Mesenteric fat pad (tissue), 1 donor: ENCODE results near the gene STAM2. TPM values are rescaled to one million over a fixed set of nuclear protein-coding genes. Genes with fewer than 3 reads are reported as not detected.
"Not testable (repeated sequence)": the region's sequence is repeated elsewhere in the genome, so short reads cannot be mapped to it uniquely, and the experiment has no call there.

Experiments used
- DNase-seq: peaks from one replicate; pipeline ENCODE4 v3.0.0-alpha.2; 2020; ENCODE audit warnings: low spot score
- total RNA-seq: library from RNA; stranded (reverse); fragmentation: NEBNext Ultra II Directional; extraction: Animal tissue kit (Norgen Biotek cat#: 25700); gene quantifications from one replicate; pipeline ENCODE4 v1.2.1, GENCODE V29; 2021
- donor health status: DM: yes; HTN: yes; CAD: no.

The STAM2 gene
- total RNA-seq, 1 donor from 2014 or later, result 31.4 TPM

DNA sequence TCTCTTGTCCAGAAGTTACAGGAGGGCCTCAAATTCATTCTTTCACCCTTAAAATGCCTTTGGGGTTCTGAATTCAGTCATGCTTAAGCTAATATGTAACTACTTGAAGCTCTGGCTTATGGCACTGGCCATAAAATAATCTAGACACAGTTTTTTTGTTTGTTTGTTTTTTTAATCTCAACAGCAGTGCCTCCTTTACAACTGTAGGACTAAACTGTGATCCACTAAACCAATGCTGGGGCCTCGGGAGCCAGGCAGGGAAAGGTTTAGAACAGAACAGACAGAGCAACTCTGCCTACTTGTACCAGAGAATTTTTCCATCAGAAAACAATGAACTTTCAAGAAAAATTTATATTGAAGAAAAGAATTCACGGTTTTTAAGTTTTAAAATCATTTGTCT, 1.7 kb downstream of the STAM2 start:
- DNase-seq, result no peak

DNA sequence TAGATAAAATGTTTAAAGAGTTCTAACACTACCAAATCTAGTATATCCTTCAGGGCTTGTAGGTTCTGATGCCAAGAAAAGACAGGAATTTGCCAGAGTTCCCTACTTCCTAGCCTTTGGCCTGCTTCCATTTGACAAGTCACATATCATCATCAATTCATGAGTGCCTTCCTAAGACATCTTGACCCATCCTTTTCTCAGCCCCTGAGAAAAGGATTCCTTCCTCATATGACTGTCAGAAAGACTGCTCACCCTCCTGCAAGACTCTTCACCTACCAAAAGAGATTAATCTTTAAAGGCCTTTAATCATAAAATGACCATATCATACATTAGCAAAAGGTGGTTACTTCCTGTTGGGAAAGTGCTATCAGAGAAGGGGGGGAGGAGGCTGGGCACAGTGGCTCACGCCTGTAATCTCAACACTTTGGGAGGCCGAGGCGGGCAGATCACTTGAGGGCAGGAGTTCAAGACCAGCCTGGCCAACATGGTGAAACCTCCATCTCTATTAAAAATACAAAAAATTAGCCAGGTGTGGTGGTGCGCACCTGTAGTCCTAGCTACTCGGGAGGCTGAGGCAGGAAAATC, 3.3 kb downstream of the STAM2 start:
- not testable (repeated sequence) for DNase-seq

DNA sequence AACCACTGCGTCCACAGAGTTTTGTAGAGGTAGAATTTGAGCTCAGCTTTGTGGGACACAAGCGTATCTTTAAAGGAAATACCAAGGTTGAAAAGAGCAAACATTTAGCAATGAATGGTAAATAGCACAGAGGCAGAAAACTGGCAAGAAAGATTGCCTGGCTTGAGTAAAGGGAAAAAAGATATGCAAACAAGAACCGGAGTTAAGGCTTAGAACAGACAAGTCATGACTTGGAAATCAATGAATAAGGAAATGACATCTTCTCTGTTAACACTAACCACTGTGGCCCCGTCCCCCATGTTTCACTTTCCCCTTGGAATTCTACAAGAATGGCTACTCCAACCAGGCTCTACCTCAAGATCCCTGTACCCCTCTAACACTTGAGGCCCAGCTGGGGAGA, 3.8 kb downstream of the STAM2 start:
- no peak for DNase-seq

DNA sequence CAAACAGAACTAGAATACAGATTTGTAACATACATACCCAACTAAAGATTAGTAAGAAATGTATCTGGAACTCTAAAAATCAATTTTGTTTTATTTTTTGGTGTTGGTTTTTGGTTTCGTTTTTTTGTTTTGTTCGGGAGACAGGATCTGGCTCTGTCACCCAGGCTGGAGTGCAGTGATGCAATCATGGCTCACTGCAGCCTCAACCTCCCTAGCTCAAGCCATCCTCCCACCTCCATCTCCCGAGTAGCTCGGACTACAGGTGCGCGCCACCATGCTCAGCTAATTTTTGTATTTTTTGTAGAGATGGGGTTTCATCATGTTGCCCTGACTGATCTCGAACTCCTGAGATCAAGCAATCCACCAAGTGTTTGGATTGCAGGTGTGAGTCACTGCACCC, 6.4 kb downstream of the STAM2 start:
- DNase-seq, result not testable (repeated sequence)

DNA sequence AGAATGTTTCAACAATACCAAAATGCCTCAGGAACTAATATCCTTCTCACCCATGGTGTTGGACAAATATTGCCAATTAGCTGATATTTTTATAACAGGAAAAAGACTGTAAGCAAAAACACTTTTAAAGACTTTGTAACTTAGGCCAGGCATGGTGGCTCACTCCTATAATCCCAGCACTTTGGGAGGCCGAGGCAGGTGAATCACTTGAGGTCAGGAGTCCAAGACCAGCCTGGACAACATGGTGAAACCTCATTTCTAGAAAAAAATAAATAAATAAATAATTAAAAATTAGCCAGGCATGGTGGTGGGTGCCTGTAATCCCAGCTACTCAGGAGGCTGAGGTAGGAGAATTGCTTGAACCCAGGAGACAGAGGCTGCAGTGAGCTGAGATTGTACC, 8.1 kb downstream of the STAM2 start:
- DNase-seq, result not testable (repeated sequence)

DNA sequence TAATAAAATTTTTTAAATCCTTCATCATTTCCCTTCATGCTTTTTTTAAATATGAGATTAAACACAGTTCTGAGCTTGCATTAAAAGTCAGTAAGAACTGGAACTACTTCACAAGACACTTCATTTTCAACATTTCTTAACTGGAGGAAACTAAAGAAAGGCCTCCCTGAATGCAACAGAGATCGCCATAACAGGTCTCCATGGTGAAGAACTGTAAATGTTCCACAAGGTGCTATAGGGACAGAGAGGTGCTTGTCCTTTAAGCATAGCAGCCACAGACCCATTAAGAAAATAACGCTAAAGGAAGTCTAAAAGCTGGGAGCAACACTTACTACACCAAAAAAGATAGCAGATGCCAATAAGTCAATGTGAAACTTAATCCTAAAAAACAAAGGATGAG, 8.5 kb downstream of the STAM2 start:
- no peak for DNase-seq

DNA sequence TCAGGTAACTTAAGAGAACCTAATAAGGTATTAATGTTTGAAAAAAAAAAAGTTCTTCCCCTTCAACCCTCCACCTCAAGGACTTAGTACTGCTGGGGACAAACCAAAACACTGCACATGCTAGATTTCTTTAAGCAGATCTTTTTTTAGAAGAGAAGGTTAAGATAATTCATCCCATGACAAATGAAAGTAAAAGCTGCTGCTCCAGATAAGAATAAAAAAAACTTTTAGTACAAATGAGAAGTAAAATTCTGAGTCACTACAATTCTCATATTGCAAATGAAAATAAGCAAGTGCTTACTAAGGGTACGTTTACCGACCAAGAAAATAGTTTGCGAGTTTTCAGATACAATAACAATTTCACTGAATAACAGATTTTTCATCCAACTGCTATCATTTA, 8.9 kb downstream of the STAM2 start:
- no peak for DNase-seq

DNA sequence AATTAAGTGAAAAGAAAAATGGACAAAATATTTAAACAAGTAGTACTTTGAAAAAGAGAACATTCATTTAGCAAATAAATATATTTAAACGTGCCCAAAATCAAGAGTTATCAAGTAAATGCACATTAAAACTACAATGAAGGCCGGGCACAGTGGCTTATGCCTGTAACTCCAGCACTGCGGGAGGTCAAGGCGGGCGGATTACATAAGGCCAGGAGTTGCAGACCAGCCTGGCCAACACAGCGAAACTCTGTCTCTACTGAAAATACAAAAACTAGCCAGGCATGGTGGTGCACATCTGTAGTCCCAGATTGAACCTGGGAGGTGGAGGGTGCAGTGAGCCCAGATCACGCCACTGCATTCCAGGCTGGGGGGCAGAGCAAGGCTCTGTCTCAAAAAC, 9.8 kb downstream of the STAM2 start:
- no peak for DNase-seq

DNA sequence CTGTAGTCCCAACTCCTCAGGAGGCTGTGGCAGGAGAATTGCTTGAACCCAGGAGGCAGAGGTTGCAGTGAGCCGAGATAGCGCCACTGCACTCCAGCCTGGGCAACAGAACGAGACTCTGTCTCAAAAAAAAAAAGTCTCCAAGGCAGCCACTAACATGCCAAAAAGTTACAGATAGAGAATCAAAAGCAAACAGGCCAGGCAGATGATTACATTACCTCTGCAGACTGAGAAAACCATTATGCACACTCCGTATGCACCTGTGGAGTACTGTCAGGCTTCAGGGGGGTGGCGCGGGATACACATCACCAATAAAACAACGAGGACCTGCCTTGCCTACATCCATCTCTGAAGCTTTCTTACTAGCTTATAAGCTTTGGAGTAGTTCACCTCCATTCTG, 10.3 kb downstream of the STAM2 start:
- no peak for DNase-seq

DNA sequence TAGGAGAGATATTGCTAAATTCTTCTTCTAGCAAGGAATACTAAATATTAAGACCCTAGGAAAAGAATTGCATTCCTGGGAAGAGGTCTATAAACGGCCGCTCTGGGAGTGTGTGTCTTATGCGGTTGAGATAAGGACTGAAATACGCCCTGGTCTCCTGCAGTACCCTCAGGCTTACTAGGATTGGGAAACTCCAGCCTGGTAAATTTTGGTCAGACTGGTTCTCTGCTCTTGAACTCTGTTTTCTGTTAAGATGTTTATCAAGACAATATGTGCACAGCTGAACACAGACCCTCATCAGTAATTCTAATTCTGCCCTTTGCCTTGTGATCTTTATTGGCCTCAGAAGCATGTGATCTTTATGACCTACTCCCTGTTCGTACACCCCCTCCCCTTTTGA, 11.9 kb downstream of the STAM2 start:
- not testable (repeated sequence) for DNase-seq

DNA sequence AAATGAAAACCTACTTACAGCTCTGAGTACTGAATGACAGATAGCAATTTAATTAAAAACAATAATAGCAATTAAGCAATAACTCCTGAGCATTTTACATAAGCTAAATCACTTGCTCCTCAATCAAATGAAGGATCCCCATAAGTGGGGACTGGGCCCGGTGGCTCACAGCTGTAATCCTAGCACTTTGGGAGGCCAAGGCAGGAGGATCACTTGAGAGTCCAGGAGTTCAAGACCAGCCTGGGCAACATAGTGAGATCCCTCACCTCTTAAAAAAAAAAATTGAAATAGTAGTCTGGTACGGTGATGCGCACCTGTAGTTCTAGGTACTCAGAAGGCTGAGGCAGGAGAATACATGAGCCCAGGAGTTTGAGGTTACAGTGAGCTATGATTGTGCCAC, 13.4 kb downstream of the STAM2 start:
- DNase-seq, result no peak

DNA sequence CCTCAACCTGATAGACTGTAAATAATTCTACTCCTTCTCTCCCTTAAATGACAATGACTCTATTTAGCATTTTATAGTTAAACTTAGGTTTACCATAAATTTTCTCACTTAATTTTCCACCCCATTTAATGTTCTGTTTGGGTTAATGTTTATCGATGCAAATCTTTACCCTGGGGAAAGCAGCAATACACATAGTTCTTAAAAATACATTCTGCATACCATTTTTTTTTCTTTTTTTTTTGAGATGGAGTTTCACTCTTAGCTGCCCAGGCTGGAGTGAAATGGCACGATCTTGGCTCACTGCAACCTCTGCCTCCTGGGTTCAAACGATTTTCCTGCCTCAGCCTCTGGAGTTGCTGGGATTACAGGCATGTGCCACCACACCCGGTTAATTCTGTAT, 14.0 kb downstream of the STAM2 start:
- no peak for DNase-seq

DNA sequence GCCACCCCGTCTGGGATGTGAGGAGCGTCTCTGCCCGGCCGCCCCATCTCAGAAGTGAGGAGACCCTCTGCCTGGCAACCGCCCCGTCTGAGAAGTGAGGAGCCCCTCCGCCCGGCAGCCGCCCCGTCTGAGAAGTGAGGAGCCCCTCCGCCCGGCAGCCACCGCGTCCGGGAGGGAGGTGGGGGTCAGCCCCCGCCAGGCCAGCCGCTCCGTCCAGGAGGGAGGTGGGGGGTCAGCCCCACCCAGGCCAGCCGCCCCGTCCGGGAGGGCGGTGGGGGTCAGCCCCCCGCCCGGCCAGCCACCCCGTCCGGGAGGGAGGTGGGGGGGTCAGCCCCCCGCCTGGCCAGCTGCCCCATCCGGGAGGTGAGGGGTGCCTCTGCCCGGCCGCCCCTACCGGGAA, 15.2 kb downstream of the STAM2 start:
- DNase-seq, result not testable (repeated sequence)

DNA sequence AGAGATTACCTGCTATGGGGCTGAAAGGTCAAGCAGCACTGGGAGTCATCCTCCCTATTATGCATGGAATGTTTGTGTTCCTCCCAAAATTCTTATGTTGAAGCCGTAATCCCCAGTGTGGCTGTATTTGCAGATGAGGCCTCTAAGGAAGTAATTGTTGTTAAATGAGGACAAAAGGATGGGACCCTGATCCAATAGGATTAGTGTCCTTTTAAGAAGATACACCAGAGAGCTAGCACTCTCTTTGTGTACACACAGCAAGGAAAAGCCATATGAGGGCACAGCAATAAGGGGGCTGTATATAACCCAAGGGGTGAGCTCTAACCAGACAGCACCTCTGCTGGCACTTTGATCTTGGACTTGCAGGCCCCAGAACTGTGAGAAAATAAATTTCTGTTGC, 18.3 kb downstream of the STAM2 start:
- DNase-seq, result no peak

DNA sequence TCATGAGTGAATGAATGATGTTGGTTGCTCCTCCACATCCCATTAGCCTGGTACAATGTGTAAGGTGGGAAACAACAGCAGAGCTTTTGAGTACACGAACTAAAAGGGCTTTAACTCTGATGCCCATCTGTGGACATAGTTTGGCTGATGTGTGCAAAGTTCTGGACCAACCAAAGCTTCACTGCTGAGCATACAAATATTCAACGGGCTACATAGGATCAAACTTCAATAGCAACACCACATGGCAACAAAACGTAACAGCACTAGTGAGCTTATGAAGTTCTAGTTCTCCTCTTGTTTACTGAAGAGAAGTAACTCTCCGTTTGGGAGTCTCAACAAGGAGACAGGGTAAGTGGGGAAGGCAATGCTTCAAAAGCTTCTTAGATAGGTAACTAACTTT, 20.4 kb downstream of the STAM2 start:
- no peak for DNase-seq

DNA sequence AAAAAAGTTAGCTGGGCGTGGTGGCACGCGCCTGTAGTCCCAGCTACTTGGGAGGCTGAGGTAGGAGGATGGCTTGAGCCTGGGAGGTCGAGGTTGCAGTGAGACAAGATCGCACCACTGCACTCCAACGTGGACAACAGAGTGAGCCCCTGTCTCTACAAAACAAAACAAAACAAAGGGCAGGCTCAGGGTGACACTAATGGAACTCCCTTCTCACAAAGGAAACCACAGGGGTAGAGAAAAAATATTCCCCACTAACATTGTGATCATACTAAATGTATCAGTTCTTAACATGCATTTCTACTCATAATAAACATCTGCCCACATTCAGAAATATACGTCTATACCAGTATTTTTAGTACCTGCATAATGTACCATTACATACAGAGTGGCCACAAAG, 21.1 kb downstream of the STAM2 start:
- DNase-seq, result no peak

DNA sequence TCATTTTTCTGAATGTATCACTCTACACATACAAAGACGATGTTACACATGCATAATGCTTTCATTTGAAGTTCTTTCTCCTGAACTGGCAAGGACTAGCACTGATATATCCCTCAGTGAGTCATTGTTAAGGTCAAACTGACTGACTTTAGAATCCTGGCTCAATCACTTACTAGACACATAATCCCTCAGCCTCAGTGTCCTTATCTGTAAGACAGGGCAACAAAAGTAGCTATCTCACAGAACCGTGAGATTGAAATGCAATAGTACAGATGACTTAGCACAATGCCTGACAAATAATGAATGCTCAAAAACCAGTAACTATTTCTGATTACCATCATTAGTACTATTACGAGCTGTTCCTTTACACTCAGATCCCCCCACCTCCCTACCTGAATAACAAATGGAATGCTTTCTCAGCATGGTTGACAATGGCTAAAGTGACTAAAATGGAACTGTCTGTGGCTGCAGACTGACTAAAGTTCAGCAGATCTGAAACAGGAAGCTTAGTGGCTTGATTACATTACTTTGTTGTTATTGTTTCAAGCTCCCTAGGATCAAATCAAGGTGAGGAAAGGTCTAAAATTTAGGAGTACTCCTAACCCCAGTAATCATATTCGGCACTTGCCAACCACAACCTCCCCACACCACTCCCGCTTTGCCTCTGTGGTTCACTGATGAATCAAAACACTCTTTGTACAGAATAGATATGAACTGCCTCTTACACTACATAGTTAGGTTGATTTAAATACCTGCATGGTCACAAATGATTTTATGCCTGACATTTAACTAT, 40.9 kb downstream of the STAM2 start:
- DNase-seq, result no peak

DNA sequence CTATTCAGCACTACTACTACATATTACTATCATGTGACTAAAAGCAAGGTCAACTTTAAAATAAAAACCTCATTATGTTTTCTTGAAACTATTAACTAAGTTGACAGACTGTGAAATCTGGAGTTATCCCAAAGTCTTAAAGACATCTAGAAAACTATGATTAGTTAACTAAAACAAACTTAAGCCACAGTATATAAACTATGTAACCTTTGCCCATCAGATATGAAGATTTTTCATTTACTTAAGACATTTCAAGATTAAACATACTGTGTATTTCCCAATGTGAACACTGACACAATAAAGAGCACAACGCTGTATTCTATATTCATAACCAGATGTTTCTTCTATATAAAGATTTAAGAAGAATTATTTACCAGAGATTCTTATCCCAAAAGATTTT, 43.3 kb downstream of the STAM2 start:
- no peak for DNase-seq

DNA sequence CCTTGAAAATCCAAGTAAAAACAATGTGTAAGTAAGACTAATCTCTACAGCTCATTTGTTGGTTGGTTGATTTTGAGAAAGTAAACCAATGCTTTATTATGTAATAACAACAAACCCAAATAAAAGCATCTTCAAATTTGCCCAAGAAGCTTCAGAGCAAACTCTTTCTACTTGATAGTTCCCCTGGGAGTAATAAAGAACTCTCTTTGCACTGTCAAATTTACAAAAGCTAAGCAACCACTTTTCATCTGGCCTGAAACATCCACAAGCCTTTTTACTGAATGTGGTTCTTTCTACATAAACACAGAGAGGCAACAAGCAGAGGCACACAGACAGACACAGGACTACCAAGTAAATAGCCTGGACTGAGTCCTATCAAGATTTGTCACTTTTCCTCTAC, 47.9 kb downstream of the STAM2 start:
- no peak for DNase-seq

DNA sequence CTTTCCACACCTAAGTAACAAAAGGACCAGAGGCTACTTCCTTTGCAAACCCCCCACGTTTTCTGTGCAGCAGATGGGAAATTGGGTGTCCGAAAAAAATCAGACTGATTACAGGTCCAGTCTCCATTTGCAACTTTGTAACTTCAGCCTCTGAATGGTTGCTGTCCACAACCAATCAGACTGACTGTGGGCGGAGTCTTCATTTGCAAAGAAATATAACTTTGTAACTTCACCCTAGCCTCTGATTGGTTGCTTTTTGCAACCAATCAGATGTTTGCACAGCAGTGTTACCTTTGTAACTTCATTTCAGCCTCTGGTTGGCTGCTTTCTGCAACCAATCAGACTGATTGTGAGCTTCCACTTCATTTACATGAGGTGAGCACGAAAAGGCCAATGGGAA, 48.9 kb downstream of the STAM2 start:
- no peak for DNase-seq

DNA sequence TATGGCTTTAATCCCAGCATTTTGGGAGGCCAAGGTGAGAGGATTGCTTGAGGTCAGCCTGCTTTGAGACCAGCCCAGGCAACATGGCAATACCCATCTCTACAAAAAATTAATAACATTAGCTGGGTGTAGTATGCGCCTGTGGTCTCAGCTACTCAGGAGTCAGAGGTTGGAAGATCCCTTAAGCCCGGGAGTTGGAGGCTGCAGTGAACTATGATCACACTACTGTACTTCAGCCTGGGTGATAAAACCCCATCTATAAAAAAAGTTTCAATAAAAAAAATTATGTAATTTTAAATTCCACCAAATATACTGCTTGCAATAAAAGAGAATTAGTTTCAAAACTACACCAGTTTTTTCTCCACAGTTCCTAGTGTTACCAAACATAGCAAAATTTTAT, 53.4 kb downstream of the STAM2 start:
- no peak for DNase-seq

DNA sequence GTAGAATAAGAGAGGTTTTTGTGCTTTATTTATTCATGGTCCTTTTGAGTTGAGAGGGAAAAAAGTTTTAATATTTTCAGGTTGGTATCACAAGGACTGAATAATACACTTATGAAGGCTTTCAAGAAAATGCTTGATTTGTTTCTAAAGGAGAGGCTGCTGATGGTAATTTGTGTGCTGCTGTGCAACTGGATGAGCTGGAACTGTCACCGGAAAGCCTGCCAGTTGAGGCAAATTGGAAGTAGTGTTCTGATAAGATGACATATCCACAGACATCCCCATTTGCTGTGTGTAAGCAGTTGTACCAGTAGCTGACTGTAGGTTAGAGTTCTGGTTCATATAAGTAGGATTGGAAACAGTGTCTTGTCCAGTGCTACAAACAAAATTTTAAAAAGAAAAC, 55.1 kb downstream of the STAM2 start:
- no peak for DNase-seq

DNA sequence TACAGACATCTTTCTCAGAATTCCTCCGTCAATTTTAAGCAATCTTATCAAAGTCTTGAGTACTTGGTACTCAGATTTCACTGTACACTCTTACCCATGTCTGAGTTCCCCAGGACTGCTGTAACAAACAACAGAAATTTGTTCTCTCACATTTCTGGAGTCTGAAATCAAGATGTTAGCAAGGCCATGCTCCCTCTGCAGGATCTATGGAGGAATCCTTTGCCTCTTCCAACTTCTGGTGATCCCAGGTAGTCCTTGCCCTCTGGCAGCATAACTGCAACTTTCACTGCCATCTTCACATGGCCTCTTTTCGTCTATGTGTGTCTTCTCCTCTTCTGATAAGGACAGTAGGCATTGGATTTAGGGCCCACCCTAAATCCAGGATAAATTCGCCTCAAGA, 59.6 kb downstream of the STAM2 start:
- DNase-seq, result no peak
